Glutamatergic neuron (in vitro differentiated cells): Measurements from ENCODE around the gene MYPN. TPM values are rescaled to one million over a fixed set of nuclear protein-coding genes. Genes with fewer than 3 reads are reported as not detected.

Experiments
- DNase-seq: peaks from one replicate; pipeline ENCODE4 v3.0.0; 2022
- H3K27ac Mint-ChIP-seq: one replicate; pipeline ENCODE4 v1.8.0; 2020; ENCODE audit warnings: mild to moderate bottlenecking, mixed read lengths, inconsistent platforms; ENCODE audit not compliant: unreplicated experiment
- H3K27me3 Mint-ChIP-seq: one replicate; pipeline ENCODE4 v1.8.0; 2020; ENCODE audit warnings: mild to moderate bottlenecking, moderate library complexity, mixed read lengths, inconsistent platforms; ENCODE audit not compliant: unreplicated experiment
- H3K36me3 Mint-ChIP-seq: one replicate; pipeline ENCODE4 v1.8.0; 2020; ENCODE audit warnings: mild to moderate bottlenecking, mixed read lengths, inconsistent platforms; ENCODE audit not compliant: unreplicated experiment
- H3K4me1 Mint-ChIP-seq: one replicate; pipeline ENCODE4 v1.8.0; 2020; ENCODE audit warnings: mild to moderate bottlenecking, low read depth, mixed read lengths, inconsistent platforms; ENCODE audit not compliant: unreplicated experiment
- H3K4me3 Mint-ChIP-seq: one replicate; pipeline ENCODE4 v1.8.0; 2020; ENCODE audit warnings: mild to moderate bottlenecking, mixed read lengths, inconsistent platforms; ENCODE audit not compliant: unreplicated experiment
- H3K9me3 Mint-ChIP-seq: one replicate; pipeline ENCODE4 v1.8.0; 2020; ENCODE audit warnings: mild to moderate bottlenecking, moderate library complexity, mixed read lengths, inconsistent platforms; ENCODE audit not compliant: unreplicated experiment
- CTCF ChIP-seq: fragments of 200-600 bp; sonication (generic); IDR thresholded peaks from one replicate; pipeline ENCODE4 v1.5.0; 2021; ENCODE audit not compliant: partially characterized antibody, unreplicated experiment
- total RNA-seq: library from RNA; stranded (reverse); fragmentation: NEBNext Ultra II Directional; extraction: Animal tissue kit (Norgen Biotek cat#: 25700); gene quantifications from one replicate; pipeline ENCODE4 v1.2.1, GENCODE V29; 2021; ENCODE audit not compliant: unreplicated experiment

MYPN gene
- total RNA-seq, 1 donor from 2014 or later = not detected

GRCh38 chr10:68180490-68180889 lies 71.2 kb downstream of the MYPN start:
- H3K4me3 Mint-ChIP-seq = no peak overlapping the region
- H3K27me3 Mint-ChIP-seq = no peaks in the 10 kb centered on the region
- no peak for DNase-seq
- H3K9me3 Mint-ChIP-seq = no peaks in the 10 kb centered on the region
- no peaks in the 10 kb centered on the region for H3K4me1 Mint-ChIP-seq
- no peaks in the 10 kb centered on the region for H3K36me3 Mint-ChIP-seq
- H3K27ac Mint-ChIP-seq = no peak overlapping the region
- TF ChIP-seq CTCF = no peak

GRCh38 chr10:68184546-68184945 lies 75.3 kb downstream of the MYPN start:
- DNase-seq = no peak

GRCh38 chr10:68185085-68185484 lies 75.8 kb downstream of the MYPN start:
- no peak for DNase-seq
- Mint-ChIP-seq H3K27me3 (no peaks in the 10 kb centered on the region), H3K4me3 (no peak overlapping the region), H3K9me3 (no peaks in the 10 kb centered on the region), H3K27ac (no peak overlapping the region), H3K36me3 (no peaks in the 10 kb centered on the region), H3K4me1 (no peaks in the 10 kb centered on the region)
- TF ChIP-seq CTCF = no peak

More at GRCh38 chr10:68184546-68184945, 75.3 kb downstream of the MYPN start:
- Mint-ChIP-seq H3K4me3 (no peak overlapping the region), H3K27ac (no peak overlapping the region), H3K27me3 (no peaks in the 10 kb centered on the region), H3K9me3 (no peaks in the 10 kb centered on the region), H3K4me1 (no peaks in the 10 kb centered on the region), H3K36me3 (no peaks in the 10 kb centered on the region)
- TF ChIP-seq CTCF = no peak

- Mint-ChIP-seq H3K27ac (no peak overlapping the region), H3K9me3 (no peaks in the 10 kb centered on the region), H3K27me3 (no peaks in the 10 kb centered on the region), H3K36me3 (no peaks in the 10 kb centered on the region), H3K4me1 (no peaks in the 10 kb centered on the region), H3K4me3 (no peak overlapping the region)
- TF ChIP-seq CTCF = no peak
- no peak for DNase-seq
These were observed 79.5 kb downstream of the MYPN start for GRCh38 chr10:68188835-68189234.

- Mint-ChIP-seq H3K4me1 (no peaks in the 10 kb centered on the region), H3K27ac (no peak overlapping the region), H3K27me3 (no peaks in the 10 kb centered on the region), H3K4me3 (no peak overlapping the region), H3K36me3 (no peaks in the 10 kb centered on the region), H3K9me3 (no peaks in the 10 kb centered on the region)
- no peak for DNase-seq
- no peak for TF ChIP-seq CTCF
These were observed 82.8 kb downstream of the MYPN start for GRCh38 chr10:68192113-68192512.
